UCSD-AML1 (cell line): Measurements from ENCODE around the gene TMEM263.
A peak's percentile ranks its signal among the peaks of the same experiment; 100 is the strongest.
"Not testable (repeated sequence)": the region's sequence is repeated elsewhere in the genome, so short reads cannot be mapped to it uniquely, and the experiment has no call there.

ENCODE experiments used
- DNase-seq: peaks from one replicate; lab custom pipeline; 2025; ENCODE audit not compliant: unreplicated experiment; lab: John Stamatoyannopoulos, UW

TMEM263 gene

GRCh38 chr12:106955377-106956047 lies at the start of gene TMEM263:
TMEM263 (plus strand) TSS chr12:106955907; CDS start chr12:106967117, 11,210 bp downstream.
- peak; percentile 96 for DNase-seq

- no peak for DNase-seq
These were observed 49.0 kb upstream of the TMEM263 start for GRCh38 chr12:106906715-106907114.

GRCh38 chr12:106907411-106907810 lies 48.3 kb upstream of the TMEM263 start:
- DNase-seq: no peak

GRCh38 chr12:106907846-106908245 lies 47.9 kb upstream of the TMEM263 start:
- DNase-seq: no peak

- no peak for DNase-seq
These were observed 47.1 kb upstream of the TMEM263 start for GRCh38 chr12:106908561-106908960.

GRCh38 chr12:106910202-106910601 lies 45.5 kb upstream of the TMEM263 start:
- no peak for DNase-seq

- DNase-seq: no peak
These were observed 44.1 kb upstream of the TMEM263 start for GRCh38 chr12:106911581-106911980.

- DNase-seq: no peak
These were observed 42.3 kb upstream of the TMEM263 start for GRCh38 chr12:106913456-106913855.

GRCh38 chr12:106914796-106915634 lies 40.7 kb upstream of the TMEM263 start:
- DNase-seq: no peak

GRCh38 chr12:106915635-106916026 lies 40.1 kb upstream of the TMEM263 start:
- no peak for DNase-seq

- no peak for DNase-seq
These were observed 38.2 kb upstream of the TMEM263 start for GRCh38 chr12:106917503-106917902.

GRCh38 chr12:106918746-106919145 lies 37.0 kb upstream of the TMEM263 start:
- no peak for DNase-seq

- DNase-seq: no peak
These were observed 35.7 kb upstream of the TMEM263 start for GRCh38 chr12:106919910-106920544.

- DNase-seq: not testable (repeated sequence)
These were observed 33.7 kb upstream of the TMEM263 start for GRCh38 chr12:106921976-106922375.

GRCh38 chr12:106923594-106923993 lies 32.1 kb upstream of the TMEM263 start:
- DNase-seq: not testable (repeated sequence)

GRCh38 chr12:106924268-106924861 lies 31.3 kb upstream of the TMEM263 start:
- no peak for DNase-seq

GRCh38 chr12:106926657-106927056 lies 29.1 kb upstream of the TMEM263 start:
- no peak for DNase-seq

- DNase-seq: no peak
These were observed 21.4 kb upstream of the TMEM263 start for GRCh38 chr12:106934277-106934676.

- no peak for DNase-seq
These were observed 14.1 kb upstream of the TMEM263 start for GRCh38 chr12:106941481-106942156.

GRCh38 chr12:106942775-106943174 lies 12.9 kb upstream of the TMEM263 start:
- no peak for DNase-seq
